ENCODE measurements around the gene SEBOX.

DNA sequence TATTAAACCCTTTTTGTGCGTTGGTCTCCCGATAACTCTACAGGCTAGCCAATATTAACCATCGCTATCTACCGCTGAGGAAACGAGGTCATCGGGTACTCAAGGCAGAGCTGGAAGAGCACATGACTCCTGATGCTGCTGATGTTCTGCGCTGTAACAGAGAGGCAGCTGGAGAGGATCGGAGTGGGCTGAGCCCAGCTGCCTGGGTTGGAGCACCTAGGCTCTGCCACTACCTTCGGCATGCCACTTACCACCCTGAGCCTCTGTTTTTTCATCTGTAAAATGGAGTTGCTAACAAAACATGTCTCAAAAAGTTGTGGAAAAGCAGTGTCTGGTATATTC, 41.4 kb upstream of the SEBOX start:
- TF ChIP-seq, protein P1, sequence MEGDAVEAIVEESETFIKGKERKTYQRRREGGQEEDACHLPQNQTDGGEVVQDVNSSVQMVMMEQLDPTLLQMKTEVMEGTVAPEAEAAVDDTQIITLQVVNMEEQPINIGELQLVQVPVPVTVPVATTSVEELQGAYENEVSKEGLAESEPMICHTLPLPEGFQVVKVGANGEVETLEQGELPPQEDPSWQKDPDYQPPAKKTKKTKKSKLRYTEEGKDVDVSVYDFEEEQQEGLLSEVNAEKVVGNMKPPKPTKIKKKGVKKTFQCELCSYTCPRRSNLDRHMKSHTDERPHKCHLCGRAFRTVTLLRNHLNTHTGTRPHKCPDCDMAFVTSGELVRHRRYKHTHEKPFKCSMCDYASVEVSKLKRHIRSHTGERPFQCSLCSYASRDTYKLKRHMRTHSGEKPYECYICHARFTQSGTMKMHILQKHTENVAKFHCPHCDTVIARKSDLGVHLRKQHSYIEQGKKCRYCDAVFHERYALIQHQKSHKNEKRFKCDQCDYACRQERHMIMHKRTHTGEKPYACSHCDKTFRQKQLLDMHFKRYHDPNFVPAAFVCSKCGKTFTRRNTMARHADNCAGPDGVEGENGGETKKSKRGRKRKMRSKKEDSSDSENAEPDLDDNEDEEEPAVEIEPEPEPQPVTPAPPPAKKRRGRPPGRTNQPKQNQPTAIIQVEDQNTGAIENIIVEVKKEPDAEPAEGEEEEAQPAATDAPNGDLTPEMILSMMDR (IDR thresholded peaks at IDR 0.05; ENCODE audit: low read length) = no peak
- TF ChIP-seq EZH2 (optimal IDR thresholded peaks at IDR 0.05; ENCODE audit: low read depth, low read length) (no peak), EZH2phosphoT487 (IDR thresholded peaks at IDR 0.05; ENCODE audit: low read length) (no peak)
